22Rv1 (cell line): ENCODE results near the gene ORC6.

Experiments used
- ZFX ChIP-seq: fragments of 450-650 bp; IDR thresholded peaks from 2 replicates; pipeline ENCODE4 v1.6.1; 2017; ENCODE audit warnings: antibody characterized with exemption, borderline replicate concordance
- TF ChIP-seq, protein P1 (sequence below): fragments of 450-650 bp; IDR thresholded peaks from 2 replicates; pipeline ENCODE4 v1.5.1; 2017; ENCODE audit warnings: mild to moderate bottlenecking

DNA sequence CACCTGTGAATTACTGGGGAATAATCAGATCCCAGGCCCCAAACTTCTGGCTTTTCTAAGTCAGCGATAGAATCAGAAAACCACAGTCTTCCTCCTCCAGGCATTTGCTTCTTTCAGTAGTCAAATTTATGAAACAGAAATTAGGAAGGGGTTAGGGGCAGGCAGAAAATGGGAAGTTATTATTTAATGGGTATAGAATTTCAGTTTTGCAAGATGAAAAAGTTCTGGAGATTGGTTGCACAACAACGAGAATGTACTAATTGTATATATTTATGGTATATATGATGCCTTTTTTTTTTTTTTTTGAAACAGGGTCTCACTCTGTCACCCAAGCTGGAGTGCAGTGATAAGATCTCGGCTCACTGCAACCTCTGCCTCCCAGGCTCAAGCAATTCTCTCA, 23.5 kb downstream of the ORC6 start:
- TF ChIP-seq, protein P1, sequence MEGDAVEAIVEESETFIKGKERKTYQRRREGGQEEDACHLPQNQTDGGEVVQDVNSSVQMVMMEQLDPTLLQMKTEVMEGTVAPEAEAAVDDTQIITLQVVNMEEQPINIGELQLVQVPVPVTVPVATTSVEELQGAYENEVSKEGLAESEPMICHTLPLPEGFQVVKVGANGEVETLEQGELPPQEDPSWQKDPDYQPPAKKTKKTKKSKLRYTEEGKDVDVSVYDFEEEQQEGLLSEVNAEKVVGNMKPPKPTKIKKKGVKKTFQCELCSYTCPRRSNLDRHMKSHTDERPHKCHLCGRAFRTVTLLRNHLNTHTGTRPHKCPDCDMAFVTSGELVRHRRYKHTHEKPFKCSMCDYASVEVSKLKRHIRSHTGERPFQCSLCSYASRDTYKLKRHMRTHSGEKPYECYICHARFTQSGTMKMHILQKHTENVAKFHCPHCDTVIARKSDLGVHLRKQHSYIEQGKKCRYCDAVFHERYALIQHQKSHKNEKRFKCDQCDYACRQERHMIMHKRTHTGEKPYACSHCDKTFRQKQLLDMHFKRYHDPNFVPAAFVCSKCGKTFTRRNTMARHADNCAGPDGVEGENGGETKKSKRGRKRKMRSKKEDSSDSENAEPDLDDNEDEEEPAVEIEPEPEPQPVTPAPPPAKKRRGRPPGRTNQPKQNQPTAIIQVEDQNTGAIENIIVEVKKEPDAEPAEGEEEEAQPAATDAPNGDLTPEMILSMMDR = no peak
- TF ChIP-seq ZFX = no peak
